ENCODE data around the gene LTN1.

DNA sequence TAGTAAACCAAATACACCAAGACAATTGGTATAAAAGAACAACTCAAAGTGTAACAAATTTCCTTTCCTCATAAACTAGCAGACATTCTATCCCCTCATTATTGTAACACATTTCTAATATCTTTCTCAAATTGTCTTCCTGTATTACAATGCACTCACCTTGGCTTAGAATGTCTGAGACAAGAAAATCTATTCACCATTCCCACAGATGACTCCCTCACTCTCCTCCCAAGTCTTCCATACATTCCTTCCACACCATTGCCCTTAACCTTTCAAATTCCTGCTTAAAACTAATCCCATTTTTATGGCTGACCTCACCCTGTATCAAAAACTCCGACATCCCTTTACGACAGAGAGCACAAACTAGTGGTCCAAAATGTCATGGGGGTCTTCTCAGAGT is 56.0 kb downstream of the LTN1 start:
- TF ChIP-seq, protein P1, sequence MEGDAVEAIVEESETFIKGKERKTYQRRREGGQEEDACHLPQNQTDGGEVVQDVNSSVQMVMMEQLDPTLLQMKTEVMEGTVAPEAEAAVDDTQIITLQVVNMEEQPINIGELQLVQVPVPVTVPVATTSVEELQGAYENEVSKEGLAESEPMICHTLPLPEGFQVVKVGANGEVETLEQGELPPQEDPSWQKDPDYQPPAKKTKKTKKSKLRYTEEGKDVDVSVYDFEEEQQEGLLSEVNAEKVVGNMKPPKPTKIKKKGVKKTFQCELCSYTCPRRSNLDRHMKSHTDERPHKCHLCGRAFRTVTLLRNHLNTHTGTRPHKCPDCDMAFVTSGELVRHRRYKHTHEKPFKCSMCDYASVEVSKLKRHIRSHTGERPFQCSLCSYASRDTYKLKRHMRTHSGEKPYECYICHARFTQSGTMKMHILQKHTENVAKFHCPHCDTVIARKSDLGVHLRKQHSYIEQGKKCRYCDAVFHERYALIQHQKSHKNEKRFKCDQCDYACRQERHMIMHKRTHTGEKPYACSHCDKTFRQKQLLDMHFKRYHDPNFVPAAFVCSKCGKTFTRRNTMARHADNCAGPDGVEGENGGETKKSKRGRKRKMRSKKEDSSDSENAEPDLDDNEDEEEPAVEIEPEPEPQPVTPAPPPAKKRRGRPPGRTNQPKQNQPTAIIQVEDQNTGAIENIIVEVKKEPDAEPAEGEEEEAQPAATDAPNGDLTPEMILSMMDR (IDR thresholded peaks at IDR 0.05), result no peak
- TF ChIP-seq POLR2A (IDR thresholded peaks at IDR 0.05), result no peak

Measured in lower leg skin (tissue), 3 donors.